ENCODE data around the gene SH3GLB1. TPM values are rescaled to one million over a fixed set of nuclear protein-coding genes. Genes with fewer than 3 reads are reported as not detected.
A peak's percentile ranks its signal among the peaks of the same experiment; 100 is the strongest.

The SH3GLB1 gene
- total and polyA plus RNA-seq, 9 of the 15 experiments (the other 6 are each of a cell fraction or from before 2014, with no cell fraction given) = 8.6 to 34.2 (median 24.2) TPM

- TF ChIP-seq, protein P1, sequence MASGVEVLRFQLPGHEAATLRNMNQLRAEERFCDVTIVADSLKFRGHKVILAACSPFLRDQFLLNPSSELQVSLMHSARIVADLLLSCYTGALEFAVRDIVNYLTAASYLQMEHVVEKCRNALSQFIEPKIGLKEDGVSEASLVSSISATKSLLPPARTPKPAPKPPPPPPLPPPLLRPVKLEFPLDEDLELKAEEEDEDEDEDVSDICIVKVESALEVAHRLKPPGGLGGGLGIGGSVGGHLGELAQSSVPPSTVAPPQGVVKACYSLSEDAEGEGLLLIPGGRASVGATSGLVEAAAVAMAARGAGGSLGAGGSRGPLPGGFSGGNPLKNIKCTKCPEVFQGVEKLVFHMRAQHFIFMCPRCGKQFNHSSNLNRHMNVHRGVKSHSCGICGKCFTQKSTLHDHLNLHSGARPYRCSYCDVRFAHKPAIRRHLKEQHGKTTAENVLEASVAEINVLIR (CRISPR knock-in tag; IDR thresholded peaks at IDR 0.05) = no peak
- TF ChIP-seq MEIS2 (IDR thresholded peaks at IDR 0.05; ENCODE audit: partially characterized antibody) = peak; percentile 99
- TF ChIP-seq ZC3H8 (IDR thresholded peaks at IDR 0.05) = no peak
- TF ChIP-seq, protein P2, sequence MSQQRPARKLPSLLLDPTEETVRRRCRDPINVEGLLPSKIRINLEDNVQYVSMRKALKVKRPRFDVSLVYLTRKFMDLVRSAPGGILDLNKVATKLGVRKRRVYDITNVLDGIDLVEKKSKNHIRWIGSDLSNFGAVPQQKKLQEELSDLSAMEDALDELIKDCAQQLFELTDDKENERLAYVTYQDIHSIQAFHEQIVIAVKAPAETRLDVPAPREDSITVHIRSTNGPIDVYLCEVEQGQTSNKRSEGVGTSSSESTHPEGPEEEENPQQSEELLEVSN (IDR thresholded peaks at IDR 0.05; ENCODE audit: borderline replicate concordance in 1 of 2, extremely low read depth in 1 of 2, insufficient read depth in 1 of 2, insufficient read length in 1 of 2, low read depth in 1 of 2, low read length in 1 of 2, poor library complexity in 1 of 2, severe bottlenecking in 1 of 2) = peak in 1 of 2 experiments; percentile 30
- no peak for TF ChIP-seq ELK3 (CRISPR knock-in tag; IDR thresholded peaks at IDR 0.05)
- peak in 1 of 2 experiments; percentile 83; a peak in 2 of 4 replicates for TF ChIP-seq FOXA3 (CRISPR knock-in tag; conservative IDR thresholded peaks at IDR 0.05 in 1 of 2, IDR thresholded peaks at IDR 0.05 in 1 of 2)
- no peak for TF ChIP-seq IRF2 (CRISPR knock-in tag; IDR thresholded peaks at IDR 0.05)
- TF ChIP-seq SRF (CRISPR knock-in tag; IDR thresholded peaks at IDR 0.05) = 0 out of 4 replicates have a peak, but pooled peaks of 1 of the 2 experiments have one; percentile 9
- TF ChIP-seq ZNF589 (CRISPR knock-in tag; IDR thresholded peaks at IDR 0.05; ENCODE audit: low read depth) = no peak
- TF ChIP-seq CTBP1 (IDR thresholded peaks at IDR 0.05; ENCODE audit: borderline replicate concordance) = peak; percentile 29; the same call in 1 of the 2 replicates
- no peak for TF ChIP-seq TAF1 (IDR thresholded peaks at IDR 0.05; ENCODE audit: control insufficient read depth, extremely low read depth, insufficient read depth, low read length, severe bottlenecking)
- no peak for TF ChIP-seq ILK (tag; IDR thresholded peaks at IDR 0.05; ENCODE audit: borderline replicate concordance, low read depth)
- peak; percentile 83 for TF ChIP-seq CBFA2T3 (IDR thresholded peaks at IDR 0.05)
- TF ChIP-seq ZC3H4 (CRISPR knock-in tag; IDR thresholded peaks at IDR 0.05; ENCODE audit: borderline replicate concordance) = no peak
- no peak for TF ChIP-seq BCL6 (CRISPR knock-in tag; IDR thresholded peaks at IDR 0.05)
- TF ChIP-seq SMARCE1 (IDR thresholded peaks at IDR 0.05) = peak; percentile 55; the same call in 1 of the 2 replicates
- TF ChIP-seq ZNF184 (CRISPR knock-in tag; IDR thresholded peaks at IDR 0.05) = no peak
- peak; percentile 67 for TF ChIP-seq CEBPB (tag; IDR thresholded peaks at IDR 0.05)
- TF ChIP-seq MECOM (CRISPR knock-in tag; IDR thresholded peaks at IDR 0.05) = peak; percentile 78
- TF ChIP-seq STAT6 (CRISPR knock-in tag; IDR thresholded peaks at IDR 0.05) = no peak
- no peak for TF ChIP-seq RUNX1 (IDR thresholded peaks at IDR 0.05; ENCODE audit: low read depth)
Measured at GRCh38 chr1:86774305-86775295, 70.2 kb downstream of the SH3GLB1 start (continued).

Measured in K562 (cell line).